Amniotic stem cell (primary cell): Measurements from ENCODE around the gene LRRN4CL.
A peak's percentile ranks its signal among the peaks of the same experiment; 100 is the strongest.
"Not testable (repeated sequence)": the region's sequence is repeated elsewhere in the genome, so short reads cannot be mapped to it uniquely, and the experiment has no call there.

ENCODE experiments used
- DNase-seq: peaks from one replicate; lab custom pipeline; 2025; lab: John Stamatoyannopoulos, UW

The LRRN4CL gene

DNA sequence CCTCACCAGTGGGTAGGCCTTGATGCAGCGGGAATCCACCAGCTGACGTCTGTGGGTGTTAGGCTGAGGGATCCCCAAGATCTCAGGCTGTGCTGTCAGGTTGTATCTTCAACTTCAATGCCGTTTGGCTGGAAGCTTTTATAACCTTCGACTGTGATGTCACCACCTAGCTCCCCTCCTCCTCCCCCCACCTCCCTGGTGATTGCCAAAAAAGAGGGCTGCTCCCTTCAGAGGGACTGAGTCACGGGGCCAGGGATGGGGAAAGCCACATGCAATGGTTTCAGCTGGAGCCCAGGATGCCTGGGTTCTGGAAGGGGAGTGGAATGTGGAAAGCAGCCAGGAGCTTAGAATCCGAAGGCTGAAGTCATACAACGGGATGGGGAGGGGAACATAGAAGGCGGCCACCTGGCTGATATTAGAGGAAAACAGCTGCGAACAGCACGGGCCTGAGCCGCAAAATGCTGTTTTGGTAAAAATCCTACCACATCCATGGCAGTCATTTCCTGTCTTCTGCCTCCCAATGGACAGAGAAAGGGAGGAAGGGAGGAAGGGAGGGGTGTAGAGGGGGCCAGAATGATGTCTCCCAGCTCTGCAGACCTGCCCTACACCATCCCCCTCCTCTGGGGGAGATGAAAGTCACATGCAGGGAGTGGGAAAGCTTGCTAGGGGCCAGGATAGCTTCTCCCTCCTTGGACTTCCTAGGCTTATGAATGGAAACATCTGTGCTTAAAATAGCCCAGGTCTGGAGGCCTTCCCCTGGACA lies at the start of gene LRRN4CL:
TSS of gene LRRN4CL (minus strand) at position 110 of the 763 bp plus-strand sequence. CDS start 1,022 bp downstream, outside the sequence.
- DNase-seq, result peak; percentile 58

DNA sequence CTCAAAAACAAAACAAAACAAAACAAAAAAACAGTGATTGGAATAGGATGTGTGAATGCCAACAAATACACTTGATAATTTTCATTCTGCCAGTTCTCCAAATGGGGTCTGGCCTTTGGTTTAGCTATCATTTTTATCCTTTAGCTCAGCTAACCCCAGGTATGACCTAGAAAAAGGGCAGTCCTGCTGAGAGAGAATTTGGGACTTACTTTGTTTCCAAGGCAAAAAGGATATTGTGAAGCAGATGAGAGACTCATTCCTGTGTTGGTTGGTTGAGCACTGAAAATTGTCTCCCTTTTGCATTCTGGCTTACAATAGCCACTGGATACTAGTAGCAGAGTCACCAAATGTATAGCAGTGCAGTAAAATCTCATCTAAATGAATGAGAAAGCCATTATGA lies 47.9 kb upstream of the LRRN4CL start:
- DNase-seq, result no peak

GRCh38 chr11:62732830-62733229 lies 43.5 kb upstream of the LRRN4CL start:
- DNase-seq, result no peak

DNA sequence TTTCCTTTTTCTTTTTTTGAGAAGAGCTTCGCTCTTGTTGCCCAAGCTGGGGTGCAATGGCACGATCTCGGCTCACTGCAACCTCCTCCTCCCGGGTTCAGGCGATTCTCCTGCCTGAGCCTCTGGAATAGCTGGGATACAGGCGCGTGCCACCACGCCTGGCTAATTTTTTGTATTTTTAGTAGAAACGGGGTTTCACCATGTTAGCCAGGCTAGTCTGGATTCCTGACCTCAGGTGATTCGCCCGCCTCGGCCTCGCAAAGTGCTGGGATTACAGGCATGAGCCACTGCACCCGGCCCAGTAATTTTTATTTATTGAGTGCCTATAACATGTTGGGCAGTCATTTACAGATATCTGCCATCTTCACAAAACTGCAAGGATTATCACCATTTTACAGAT lies 40.7 kb upstream of the LRRN4CL start:
- DNase-seq, result not testable (repeated sequence)

GRCh38 chr11:62728171-62728988 lies 39.0 kb upstream of the LRRN4CL start, which contains the start of gene TTC9C:
TTC9C (plus strand) TSS chr11:62728486; CDS start chr11:62728849, 363 bp downstream.
- peak; percentile 66 for DNase-seq

DNA sequence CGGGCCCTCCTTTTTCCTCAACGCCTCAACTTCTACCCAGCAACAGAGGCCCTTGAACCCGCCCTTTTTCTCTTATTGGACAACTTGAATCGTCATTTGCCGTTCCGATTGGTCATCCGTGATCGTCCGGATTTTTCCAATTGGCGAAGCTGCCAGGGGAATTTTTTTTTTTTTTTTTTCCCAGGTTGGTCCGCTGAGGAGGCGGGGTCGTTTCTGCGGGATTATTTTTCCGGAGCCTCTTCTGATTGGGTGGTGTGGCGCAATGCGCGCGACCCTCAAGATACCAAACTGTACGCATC lies 38.5 kb upstream of the LRRN4CL start:
- peak; percentile 97 for DNase-seq

DNA sequence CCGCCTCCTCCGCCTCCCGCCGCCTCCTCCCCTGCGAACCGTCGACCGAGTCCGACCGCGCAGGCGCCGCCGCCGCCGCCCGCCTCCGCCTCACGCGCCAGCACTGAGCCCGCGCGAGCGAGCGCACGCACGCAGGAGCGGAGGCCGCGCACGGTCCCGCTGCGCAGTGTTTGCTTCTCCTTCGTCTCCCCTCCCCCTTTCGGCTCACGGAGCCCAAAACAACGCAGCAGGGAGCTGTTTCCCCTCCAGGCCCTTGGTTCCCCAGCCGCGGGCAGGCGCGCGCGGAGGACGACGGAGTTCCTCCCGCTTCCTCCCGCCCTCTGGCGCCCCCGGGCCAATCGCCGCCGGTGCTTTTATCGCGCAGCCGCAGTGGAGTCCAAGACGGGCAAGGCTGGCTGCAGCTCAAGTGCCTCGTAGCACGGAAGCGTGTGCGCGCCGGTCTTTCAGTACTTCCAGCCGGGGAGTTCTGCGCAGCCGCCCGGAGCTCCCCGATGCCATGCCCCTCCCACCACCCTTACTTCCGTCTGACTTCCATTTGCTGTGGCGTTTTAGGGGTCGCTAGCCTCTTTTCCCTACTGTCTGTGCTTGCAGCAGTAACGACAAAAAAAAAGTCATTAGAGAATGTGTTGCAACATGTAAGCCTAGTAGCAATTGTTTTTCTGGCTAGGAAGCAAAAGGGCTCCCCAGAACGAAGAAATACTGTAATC lies 38.0 kb upstream of the LRRN4CL start, which contains the start of gene HNRNPUL2:
TSS of gene HNRNPUL2 (minus strand) at position 293 of the 707 bp plus-strand sequence. CDS start 301 bp downstream, outside the sequence.
- DNase-seq, result peak; percentile 98

DNA sequence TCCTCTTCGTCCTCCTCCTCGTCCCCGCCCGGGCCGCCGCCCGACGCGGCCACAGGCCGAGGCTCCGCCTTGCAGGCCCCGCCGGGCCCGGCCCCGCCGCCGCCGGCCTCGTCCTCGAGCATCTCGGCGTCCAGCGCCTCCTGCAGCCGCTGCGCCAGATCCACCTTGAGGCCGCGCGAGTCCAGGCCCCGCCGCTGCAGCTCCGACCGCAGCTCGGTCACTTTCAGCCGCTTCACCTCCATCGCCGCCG lies 37.5 kb upstream of the LRRN4CL start:
- no peak for DNase-seq

- no peak for DNase-seq
Measured at GRCh38 chr11:62726156-62726914, 37.0 kb upstream of the LRRN4CL start.

DNA sequence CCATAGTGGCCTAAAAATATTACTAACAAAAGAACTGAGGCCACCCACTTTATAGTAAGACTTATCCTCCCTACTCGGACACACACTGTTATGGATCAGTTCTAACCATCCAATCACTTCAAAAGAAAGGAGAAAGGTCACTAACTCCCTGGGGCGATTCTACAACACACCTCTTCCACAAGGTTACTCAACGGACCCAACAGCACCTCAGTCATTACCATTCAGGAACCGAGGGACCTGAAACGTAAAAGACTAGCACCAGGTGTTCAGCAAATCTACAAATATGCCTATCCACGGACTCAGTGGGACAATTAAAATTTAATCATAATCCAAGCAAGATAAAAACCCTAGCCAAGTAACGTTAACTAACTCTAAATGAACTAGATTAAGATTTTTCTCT lies 36.3 kb upstream of the LRRN4CL start:
- DNase-seq, result no peak

DNA sequence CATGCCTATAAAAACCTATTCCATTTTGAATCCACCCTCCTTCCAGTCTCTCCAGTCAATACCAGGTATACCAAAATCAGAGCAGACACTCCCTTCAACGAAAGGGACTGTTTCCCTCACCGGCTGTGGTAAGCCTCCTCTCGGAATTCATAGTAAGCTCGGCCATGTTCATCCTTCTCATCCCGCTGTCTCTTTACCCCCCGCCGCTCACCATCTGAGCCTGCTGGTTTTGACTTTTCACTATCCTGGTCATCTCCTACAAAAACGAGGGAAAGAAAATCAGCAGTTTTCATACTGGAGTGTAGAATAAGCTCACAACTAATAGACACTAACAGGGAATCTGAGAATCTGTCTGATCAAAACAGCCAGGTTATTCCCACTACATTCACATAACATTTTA lies 34.8 kb upstream of the LRRN4CL start:
- no peak for DNase-seq

- DNase-seq, result no peak
Measured at GRCh38 chr11:62721994-62722393, 32.7 kb upstream of the LRRN4CL start.

DNA sequence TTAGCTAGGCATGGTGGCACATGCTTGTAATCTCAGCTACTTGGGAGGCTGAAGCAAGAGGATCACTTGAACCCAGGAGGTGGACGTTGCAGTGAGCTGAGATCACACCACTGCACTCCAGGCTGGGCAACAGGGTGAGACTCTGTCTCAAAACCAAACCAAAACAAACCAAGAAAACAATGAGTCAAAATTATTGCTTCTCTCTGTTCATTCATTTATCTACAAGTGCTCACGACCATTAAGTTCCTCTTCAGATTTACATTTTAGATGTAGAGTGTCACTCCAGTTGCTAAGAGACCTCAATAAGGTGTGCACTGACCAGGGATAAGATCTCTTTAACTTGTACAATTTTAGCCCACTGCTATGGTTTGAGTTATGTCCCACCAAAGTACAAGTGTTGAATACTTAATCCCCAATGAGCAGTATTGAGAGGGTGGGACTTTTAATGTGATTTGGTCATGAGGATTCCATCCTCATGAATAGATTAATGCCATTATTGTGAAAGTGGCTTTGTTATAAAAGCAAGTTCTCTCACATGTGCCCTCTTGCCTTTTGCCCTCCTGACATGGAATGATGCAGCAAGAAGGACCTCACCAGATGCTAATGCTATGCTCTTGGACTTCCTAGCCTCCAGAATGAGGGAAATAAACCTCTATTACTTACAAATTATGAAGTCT lies 30.1 kb upstream of the LRRN4CL start:
- no peak for DNase-seq

GRCh38 chr11:62716816-62717215 lies 27.5 kb upstream of the LRRN4CL start:
- no peak for DNase-seq

DNA sequence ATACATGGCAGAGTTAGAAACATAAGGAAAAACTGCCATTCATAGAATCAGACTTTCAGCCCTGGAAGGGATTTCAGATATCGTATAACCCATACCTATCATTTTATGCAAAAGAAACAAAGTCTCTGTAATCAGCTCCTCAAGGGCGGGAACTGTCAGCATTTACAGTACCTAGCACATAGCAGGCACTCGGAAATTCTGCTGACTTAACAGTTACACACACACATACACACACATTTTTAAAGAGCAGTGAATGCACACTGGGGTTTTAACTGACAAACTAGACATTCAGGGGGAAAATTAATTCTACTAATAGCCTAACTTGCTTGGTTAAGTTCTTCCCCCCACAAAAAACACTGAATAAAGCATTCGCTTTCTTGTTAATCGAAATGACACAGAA lies 26.9 kb upstream of the LRRN4CL start:
- DNase-seq, result no peak

- DNase-seq, result no peak
Measured at GRCh38 chr11:62715150-62716130, 26.1 kb upstream of the LRRN4CL start.

DNA sequence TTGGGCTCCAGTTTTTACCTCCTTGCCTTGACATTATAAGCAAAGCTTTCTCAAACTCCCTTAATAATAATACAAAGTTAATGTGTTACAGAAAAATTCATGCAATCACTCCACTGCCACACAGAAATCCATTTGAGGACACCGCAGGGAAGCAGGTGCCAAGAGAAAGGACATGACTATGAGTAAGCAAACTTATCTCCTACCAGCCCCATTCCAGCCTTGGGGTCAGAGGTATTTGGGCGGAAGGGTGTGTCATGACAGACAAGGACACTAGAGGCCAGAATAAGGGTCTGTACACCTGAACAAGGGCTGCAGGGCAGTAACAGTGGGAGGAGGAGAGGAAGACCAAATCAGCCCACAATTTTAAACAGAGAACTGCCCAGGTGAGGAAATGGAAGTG lies 24.0 kb upstream of the LRRN4CL start:
- no peak for DNase-seq

DNA sequence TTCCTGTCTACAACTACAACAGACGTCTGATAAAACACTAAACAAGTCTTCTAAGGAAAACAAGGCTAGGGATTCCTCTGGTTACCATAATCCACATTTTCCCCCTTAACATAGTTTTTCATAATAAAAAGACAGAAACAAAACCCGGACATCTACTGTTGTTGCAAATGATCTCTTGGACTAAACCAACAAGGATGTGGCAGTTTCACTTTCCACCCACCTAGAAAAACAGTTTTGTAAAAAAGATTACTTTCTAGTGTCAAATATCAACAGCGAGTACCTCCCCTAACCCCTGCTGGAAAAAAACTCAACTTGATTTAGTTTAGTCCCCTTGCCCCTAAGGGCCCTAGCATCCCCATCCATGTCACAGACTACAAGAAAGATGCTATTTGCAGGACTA lies 23.5 kb upstream of the LRRN4CL start:
- DNase-seq, result no peak

GRCh38 chr11:62712276-62712812 lies 23.0 kb upstream of the LRRN4CL start:
- no peak for DNase-seq

- DNase-seq, result no peak
Measured at GRCh38 chr11:62710001-62710345, 20.6 kb upstream of the LRRN4CL start.
